HepG2 (cell line): Measurements from ENCODE around the gene HDLBP. TPM values are rescaled to one million over a fixed set of nuclear protein-coding genes. Genes with fewer than 3 reads are reported as not detected.

ENCODE experiments used
- CREB1 ChIP-seq, 2 experiments: fragments of 450-650 bp in 1 of 2; IDR thresholded peaks; 2 replicates each; pipeline ENCODE4 v1.6.1; 2016 to 2017; ENCODE audit warnings: control low read depth in 1 of 2, mild to moderate bottlenecking in 1 of 2, missing compliant biosample characterization in 1 of 2, missing genetic modification characterization in 1 of 2
- HMG20B ChIP-seq: conservative IDR thresholded peaks from 2 replicates; pipeline ENCODE4 v1.6.1; 2016; ENCODE audit warnings: missing genetic modification reagents, missing compliant biosample characterization
- MIER3 ChIP-seq: IDR thresholded peaks from 2 replicates; pipeline ENCODE4 v1.6.1; 2016; ENCODE audit warnings: missing compliant biosample characterization, borderline replicate concordance
- MIXL1 ChIP-seq: IDR thresholded peaks from 2 replicates; pipeline ENCODE4 v1.6.1; 2016
- NR2F2 ChIP-seq: IDR thresholded peaks from 2 replicates; pipeline ENCODE4 v1.6.1; 2012; ENCODE audit warnings: low read depth, inconsistent platforms, borderline replicate concordance
- TCF7L2 ChIP-seq: IDR thresholded peaks from 2 replicates; pipeline ENCODE4 v1.6.1; 2011; ENCODE audit warnings: mild to moderate bottlenecking, low read depth, low read length, moderate library complexity
- ZNF274 ChIP-seq: sonication (generic); formaldehyde crosslinking; IDR thresholded peaks from 2 replicates; pipeline ENCODE4 v1.5.1; 2020; ENCODE audit warnings: mild to moderate bottlenecking, missing genetic modification reagents
- ZNF3 ChIP-seq: IDR thresholded peaks from 2 replicates; pipeline ENCODE4 v1.7.0; 2017; ENCODE audit warnings: inconsistent platforms
- ZNF557 ChIP-seq: sonication (generic); formaldehyde crosslinking; IDR thresholded peaks from 2 replicates; pipeline ENCODE4 v1.4.0; 2020; ENCODE audit warnings: missing genetic modification reagents
- ZNF562 ChIP-seq: sonication (generic); formaldehyde crosslinking; IDR thresholded peaks from 2 replicates; pipeline ENCODE4 v1.8.0; 2022; ENCODE audit warnings: missing genetic modification reagents, borderline replicate concordance
- ZNF737 ChIP-seq: sonication (generic); formaldehyde crosslinking; IDR thresholded peaks from 2 replicates; pipeline ENCODE4 v1.5.0; 2020; ENCODE audit warnings: missing genetic modification reagents, mild to moderate bottlenecking, borderline replicate concordance
- polyA plus RNA-seq, 8 experiments: library from polyadenylated mRNA; depleted of rRNA in 3 of 8; stranded (reverse) in 7 of 8; unstranded in 1 of 8; fragments of >200 nt; fragmentation: Illumina TruSeq in 4 of 8; extraction: Trizol in 4 of 8; gene quantifications; 2 replicates each; pipeline versions ENCODE4 v1.2.1 to v1.2.3, GENCODE V29; 2011 to 2016; ENCODE audit warnings: low read depth in 4 of 8, missing spikeins in 1 of 8, mixed read lengths in 1 of 8; ENCODE audit not compliant: insufficient read depth in 1 of 8
- total RNA-seq, 5 experiments: library from RNA; depleted of rRNA; stranded (reverse); fragments of >200 nt; fragmentation: Illumina TruSeq; extraction: Trizol; gene quantifications; 2 replicates each; pipeline ENCODE4 v1.2.3, GENCODE V29; 2016; ENCODE audit warnings: low read depth in 1 of 5
- TF ChIP-seq, protein P1 (sequence below): sonication (generic); formaldehyde crosslinking; IDR thresholded peaks from 2 replicates; pipeline ENCODE4 v1.4.0; 2020; ENCODE audit warnings: missing genetic modification reagents
- TF ChIP-seq, protein P2 (sequence below): sonication (generic); formaldehyde crosslinking; IDR thresholded peaks from 2 replicates; pipeline ENCODE4 v1.4.0; 2020; ENCODE audit warnings: low read depth, missing genetic modification reagents
- TF ChIP-seq, protein P3 (sequence below): sonication (generic); formaldehyde crosslinking; IDR thresholded peaks from 2 replicates; pipeline ENCODE4 v1.5.0; 2020; ENCODE audit warnings: mild to moderate bottlenecking, missing genetic modification reagents
- TF ChIP-seq, protein P4 (sequence below): sonication (generic); formaldehyde crosslinking; IDR thresholded peaks from 2 replicates; pipeline ENCODE4 v1.5.1; 2020; ENCODE audit warnings: mild to moderate bottlenecking, moderate library complexity, missing genetic modification reagents

The HDLBP gene
- total and polyA plus RNA-seq, 2 of the 13 experiments (the other 11 are each of a cell fraction or from before 2014, with no cell fraction given), result 464 to 707 TPM

DNA sequence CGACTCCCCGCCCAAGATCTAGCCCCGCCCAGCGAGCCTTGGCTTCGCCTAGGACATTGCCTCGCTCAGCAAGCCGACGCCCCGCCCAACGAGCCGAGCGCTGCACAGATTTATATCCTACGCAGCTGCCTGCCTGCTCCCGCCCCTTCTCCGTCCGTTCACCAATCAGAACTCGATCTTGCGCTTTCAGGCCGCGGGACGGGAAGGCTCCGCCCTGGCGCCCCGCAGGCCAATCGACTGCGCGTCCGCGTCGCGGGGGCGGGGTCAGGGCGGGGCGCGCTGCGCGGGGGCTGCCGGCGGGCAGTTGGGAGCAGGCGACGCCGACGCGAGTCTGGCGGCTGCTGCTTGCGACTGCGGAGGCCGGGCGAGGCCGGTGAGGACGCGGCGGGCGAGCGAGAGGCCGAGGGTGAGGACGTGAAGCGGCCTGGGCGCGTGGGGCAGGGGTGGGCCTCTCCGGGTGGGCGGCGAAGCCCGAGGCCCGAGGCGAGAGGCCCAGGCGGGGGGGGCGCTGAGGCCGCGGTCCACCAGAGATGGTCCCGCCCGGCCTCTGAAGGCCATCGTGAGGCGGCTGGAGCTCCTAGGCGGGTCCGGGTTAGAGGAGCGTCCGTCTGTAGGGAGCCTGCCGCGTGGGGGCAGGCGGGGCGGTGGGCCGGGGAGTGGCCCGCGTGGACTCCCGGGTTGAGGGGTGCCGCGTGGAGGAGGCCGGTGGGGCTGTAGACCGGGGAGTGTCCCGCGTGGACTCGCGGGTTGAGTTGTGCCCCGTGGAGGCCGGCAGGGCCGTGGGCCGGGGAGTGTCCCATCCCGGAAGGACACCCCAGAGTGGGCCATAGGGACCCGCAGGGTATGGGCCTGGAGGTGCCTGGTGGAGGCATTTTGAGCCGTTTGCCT is 40.8 kb upstream of the HDLBP start, which contains the start of gene FARP2 (continued):
- TF ChIP-seq, protein P1, sequence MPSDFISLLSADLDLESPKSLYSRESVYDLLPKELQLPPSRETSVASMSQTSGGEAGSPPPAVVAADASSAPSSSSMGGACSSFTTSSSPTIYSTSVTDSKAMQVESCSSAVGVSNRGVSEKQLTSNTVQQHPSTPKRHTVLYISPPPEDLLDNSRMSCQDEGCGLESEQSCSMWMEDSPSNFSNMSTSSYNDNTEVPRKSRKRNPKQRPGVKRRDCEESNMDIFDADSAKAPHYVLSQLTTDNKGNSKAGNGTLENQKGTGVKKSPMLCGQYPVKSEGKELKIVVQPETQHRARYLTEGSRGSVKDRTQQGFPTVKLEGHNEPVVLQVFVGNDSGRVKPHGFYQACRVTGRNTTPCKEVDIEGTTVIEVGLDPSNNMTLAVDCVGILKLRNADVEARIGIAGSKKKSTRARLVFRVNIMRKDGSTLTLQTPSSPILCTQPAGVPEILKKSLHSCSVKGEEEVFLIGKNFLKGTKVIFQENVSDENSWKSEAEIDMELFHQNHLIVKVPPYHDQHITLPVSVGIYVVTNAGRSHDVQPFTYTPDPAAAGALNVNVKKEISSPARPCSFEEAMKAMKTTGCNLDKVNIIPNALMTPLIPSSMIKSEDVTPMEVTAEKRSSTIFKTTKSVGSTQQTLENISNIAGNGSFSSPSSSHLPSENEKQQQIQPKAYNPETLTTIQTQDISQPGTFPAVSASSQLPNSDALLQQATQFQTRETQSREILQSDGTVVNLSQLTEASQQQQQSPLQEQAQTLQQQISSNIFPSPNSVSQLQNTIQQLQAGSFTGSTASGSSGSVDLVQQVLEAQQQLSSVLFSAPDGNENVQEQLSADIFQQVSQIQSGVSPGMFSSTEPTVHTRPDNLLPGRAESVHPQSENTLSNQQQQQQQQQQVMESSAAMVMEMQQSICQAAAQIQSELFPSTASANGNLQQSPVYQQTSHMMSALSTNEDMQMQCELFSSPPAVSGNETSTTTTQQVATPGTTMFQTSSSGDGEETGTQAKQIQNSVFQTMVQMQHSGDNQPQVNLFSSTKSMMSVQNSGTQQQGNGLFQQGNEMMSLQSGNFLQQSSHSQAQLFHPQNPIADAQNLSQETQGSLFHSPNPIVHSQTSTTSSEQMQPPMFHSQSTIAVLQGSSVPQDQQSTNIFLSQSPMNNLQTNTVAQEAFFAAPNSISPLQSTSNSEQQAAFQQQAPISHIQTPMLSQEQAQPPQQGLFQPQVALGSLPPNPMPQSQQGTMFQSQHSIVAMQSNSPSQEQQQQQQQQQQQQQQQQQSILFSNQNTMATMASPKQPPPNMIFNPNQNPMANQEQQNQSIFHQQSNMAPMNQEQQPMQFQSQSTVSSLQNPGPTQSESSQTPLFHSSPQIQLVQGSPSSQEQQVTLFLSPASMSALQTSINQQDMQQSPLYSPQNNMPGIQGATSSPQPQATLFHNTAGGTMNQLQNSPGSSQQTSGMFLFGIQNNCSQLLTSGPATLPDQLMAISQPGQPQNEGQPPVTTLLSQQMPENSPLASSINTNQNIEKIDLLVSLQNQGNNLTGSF (CRISPR knock-in tag), result peak; percentile 53; the same call in 1 of the 2 replicates
- TF ChIP-seq, protein P2, sequence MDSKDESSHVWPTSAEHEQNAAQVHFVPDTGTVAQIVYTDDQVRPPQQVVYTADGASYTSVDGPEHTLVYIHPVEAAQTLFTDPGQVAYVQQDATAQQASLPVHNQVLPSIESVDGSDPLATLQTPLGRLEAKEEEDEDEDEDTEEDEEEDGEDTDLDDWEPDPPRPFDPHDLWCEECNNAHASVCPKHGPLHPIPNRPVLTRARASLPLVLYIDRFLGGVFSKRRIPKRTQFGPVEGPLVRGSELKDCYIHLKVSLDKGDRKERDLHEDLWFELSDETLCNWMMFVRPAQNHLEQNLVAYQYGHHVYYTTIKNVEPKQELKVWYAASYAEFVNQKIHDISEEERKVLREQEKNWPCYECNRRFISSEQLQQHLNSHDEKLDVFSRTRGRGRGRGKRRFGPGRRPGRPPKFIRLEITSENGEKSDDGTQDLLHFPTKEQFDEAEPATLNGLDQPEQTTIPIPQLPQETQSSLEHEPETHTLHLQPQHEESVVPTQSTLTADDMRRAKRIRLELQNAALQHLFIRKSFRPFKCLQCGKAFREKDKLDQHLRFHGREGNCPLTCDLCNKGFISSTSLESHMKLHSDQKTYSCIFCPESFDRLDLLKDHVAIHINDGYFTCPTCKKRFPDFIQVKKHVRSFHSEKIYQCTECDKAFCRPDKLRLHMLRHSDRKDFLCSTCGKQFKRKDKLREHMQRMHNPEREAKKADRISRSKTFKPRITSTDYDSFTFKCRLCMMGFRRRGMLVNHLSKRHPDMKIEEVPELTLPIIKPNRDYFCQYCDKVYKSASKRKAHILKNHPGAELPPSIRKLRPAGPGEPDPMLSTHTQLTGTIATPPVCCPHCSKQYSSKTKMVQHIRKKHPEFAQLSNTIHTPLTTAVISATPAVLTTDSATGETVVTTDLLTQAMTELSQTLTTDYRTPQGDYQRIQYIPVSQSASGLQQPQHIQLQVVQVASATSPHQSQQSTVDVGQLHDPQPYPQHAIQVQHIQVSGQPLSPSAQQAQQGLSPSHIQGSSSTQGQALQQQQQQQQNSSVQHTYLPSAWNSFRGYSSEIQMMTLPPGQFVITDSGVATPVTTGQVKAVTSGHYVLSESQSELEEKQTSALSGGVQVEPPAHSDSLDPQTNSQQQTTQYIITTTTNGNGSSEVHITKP (CRISPR knock-in tag), result 0 out of 2 replicates have a peak, but pooled peaks have one; percentile 68
- TF ChIP-seq, protein P3, sequence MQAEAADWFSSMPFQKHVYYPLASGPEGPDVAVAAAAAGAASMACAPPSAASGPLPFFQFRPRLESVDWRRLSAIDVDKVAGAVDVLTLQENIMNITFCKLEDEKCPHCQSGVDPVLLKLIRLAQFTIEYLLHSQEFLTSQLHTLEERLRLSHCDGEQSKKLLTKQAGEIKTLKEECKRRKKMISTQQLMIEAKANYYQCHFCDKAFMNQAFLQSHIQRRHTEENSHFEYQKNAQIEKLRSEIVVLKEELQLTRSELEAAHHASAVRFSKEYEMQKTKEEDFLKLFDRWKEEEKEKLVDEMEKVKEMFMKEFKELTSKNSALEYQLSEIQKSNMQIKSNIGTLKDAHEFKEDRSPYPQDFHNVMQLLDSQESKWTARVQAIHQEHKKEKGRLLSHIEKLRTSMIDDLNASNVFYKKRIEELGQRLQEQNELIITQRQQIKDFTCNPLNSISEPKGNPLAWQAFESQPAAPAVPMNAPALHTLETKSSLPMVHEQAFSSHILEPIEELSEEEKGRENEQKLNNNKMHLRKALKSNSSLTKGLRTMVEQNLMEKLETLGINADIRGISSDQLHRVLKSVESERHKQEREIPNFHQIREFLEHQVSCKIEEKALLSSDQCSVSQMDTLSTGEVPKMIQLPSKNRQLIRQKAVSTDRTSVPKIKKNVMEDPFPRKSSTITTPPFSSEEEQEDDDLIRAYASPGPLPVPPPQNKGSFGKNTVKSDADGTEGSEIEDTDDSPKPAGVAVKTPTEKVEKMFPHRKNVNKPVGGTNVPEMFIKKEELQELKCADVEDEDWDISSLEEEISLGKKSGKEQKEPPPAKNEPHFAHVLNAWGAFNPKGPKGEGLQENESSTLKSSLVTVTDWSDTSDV (CRISPR knock-in tag), result no peak
- TF ChIP-seq MIXL1 (CRISPR knock-in tag) (0 out of 2 replicates have a peak, but pooled peaks have one; percentile 16), HMG20B (CRISPR knock-in tag) (peak; percentile 99), ZNF737 (no peak), ZNF274 (CRISPR knock-in tag) (peak; percentile 63; the same call in 1 of the 2 replicates), MIER3 (no peak), ZNF3 (CRISPR knock-in tag) (no peak), ZNF562 (no peak), TCF7L2 (no peak), ZNF557 (no peak), CREB1 (IDR thresholded peaks at IDR 0.05) (peak; percentile 49; the same call in 1 of the 2 replicates), CREB1 (CRISPR knock-in tag; IDR thresholded peaks at IDR 0.05) (no peak), NR2F2 (no peak)
- TF ChIP-seq, protein P4, sequence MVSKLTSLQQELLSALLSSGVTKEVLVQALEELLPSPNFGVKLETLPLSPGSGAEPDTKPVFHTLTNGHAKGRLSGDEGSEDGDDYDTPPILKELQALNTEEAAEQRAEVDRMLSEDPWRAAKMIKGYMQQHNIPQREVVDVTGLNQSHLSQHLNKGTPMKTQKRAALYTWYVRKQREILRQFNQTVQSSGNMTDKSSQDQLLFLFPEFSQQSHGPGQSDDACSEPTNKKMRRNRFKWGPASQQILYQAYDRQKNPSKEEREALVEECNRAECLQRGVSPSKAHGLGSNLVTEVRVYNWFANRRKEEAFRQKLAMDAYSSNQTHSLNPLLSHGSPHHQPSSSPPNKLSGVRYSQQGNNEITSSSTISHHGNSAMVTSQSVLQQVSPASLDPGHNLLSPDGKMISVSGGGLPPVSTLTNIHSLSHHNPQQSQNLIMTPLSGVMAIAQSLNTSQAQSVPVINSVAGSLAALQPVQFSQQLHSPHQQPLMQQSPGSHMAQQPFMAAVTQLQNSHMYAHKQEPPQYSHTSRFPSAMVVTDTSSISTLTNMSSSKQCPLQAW (CRISPR knock-in tag), result no peak
